GM12891 (cell line): Measurements from ENCODE around the gene THUMPD3.

Experiments
- PAX5 ChIP-seq: IDR thresholded peaks from 2 replicates; pipeline ENCODE4 v1.6.1; 2011; ENCODE audit warnings: low read length, moderate library complexity, mild to moderate bottlenecking; ENCODE audit not compliant: insufficient read depth, severe bottlenecking
- POLR2A ChIP-seq: IDR thresholded peaks from 2 replicates; pipeline ENCODE4 v1.6.1; 2011; ENCODE audit warnings: low read depth, low read length, control low read depth
- POU2F2 ChIP-seq: IDR thresholded peaks from 2 replicates; pipeline ENCODE4 v1.6.1; 2011; ENCODE audit warnings: low read depth, mild to moderate bottlenecking, control low read depth, low read length, moderate library complexity
- TAF1 ChIP-seq: IDR thresholded peaks from 2 replicates; pipeline ENCODE4 v1.6.1; 2011; ENCODE audit warnings: low read depth, low read length, control low read depth

DNA sequence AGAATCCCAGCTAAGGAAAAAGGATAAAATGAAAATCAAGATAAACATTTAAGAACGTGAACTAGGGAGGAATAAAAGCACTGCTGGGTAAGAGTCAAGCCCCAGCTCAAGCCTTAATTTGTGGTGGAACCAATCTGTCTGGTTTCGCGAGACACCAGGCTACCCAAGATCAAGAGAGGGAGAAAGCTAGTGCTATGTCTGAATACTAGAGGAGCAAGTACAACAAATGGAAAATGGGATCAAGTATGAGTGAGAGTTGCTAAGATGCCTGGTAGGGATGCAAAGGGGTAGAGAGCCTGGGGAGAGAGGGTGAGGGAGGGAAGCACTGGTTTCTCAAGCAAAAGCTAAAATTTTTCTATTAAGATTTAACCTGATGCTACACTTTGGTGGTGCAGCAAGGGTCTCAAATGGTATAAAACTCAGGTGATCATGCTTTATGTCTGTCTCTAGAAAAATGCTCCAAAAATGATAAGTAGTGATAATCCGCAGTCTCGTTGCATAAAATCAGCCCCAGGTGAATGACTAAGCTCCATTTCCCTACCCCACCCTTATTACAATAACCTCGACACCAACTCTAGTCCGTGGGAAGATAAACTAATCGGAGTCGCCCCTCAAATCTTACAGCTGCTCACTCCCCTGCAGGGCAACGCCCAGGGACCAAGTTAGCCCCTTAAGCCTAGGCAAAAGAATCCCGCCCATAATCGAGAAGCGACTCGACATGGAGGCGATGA, 32.9 kb downstream of the THUMPD3 start:
- TF ChIP-seq PAX5, result no peak
- 0 out of 2 replicates have a peak, but pooled peaks have one; percentile 32 for TF ChIP-seq POLR2A
- no peak for TF ChIP-seq POU2F2
- TF ChIP-seq TAF1, result peak; percentile 54; the same call in 1 of the 2 replicates
